H1 (cell line): ENCODE data around the gene ECI1. TPM values are rescaled to one million over a fixed set of nuclear protein-coding genes. Genes with fewer than 3 reads are reported as not detected.

Source experiments
- CTCF ChIA-PET: fragments of 300-600 bp; sonication (Branson Sonifier 250); formaldehyde crosslinking; loops from one replicate; lab custom pipeline; 2021; ENCODE audit not compliant: partially characterized antibody; lab: Charles Lee
- POLR2A ChIA-PET: fragments of 300-600 bp; sonication (Branson Sonifier 250); formaldehyde crosslinking; loops from one replicate; lab custom pipeline; 2021; ENCODE audit warnings: inconsistent platforms; ENCODE audit not compliant: partially characterized antibody; lab: Charles Lee
- DNase-seq, 2 experiments: peaks; one replicate each; pipeline versions ENCODE4 v3.0.0 to v3.0.0-alpha.2; 2010 to 2022; ENCODE audit warnings: low spot score in 2 of 2, low read depth in 1 of 2, mixed read lengths in 1 of 2
- FAIRE-seq: peaks from 2 replicates; lab custom pipeline; 2011; peaks lifted over from hg19 to GRCh38; lab: Jason Lieb, UNC
- H2AFZ ChIP-seq: 2 replicates; pipeline ENCODE4 v1.8.1; 2012; ENCODE audit warnings: low read length, inconsistent platforms
- H2AK5ac ChIP-seq: 2 replicates; pipeline ENCODE4 v1.6.1; 2013; ENCODE audit warnings: low read depth, low read length
- H2BK120ac ChIP-seq: replicated peaks from 2 replicates; pipeline ENCODE3; 2013; ENCODE audit warnings: low read depth, low read length, inconsistent platforms
- H2BK12ac ChIP-seq: 2 replicates; pipeline ENCODE4 v1.6.1; 2013; ENCODE audit warnings: low read depth, low read length
- H2BK15ac ChIP-seq: 2 replicates; pipeline ENCODE4 v1.6.1; 2013; ENCODE audit warnings: low read length
- H2BK20ac ChIP-seq: 2 replicates; pipeline ENCODE4 v1.6.1; 2013; ENCODE audit warnings: low read length
- H2BK5ac ChIP-seq: 2 replicates; pipeline ENCODE4 v1.6.1; 2013; ENCODE audit warnings: low read depth, low read length
- H3K14ac ChIP-seq: 2 replicates; pipeline ENCODE4 v1.6.1; 2013; ENCODE audit warnings: inconsistent platforms; ENCODE audit not compliant: insufficient read length
- H3K18ac ChIP-seq: 2 replicates; pipeline ENCODE4 v1.6.1; 2013; ENCODE audit warnings: low read length; ENCODE audit errors: extremely low read depth
- H3K23ac ChIP-seq: 2 replicates; pipeline ENCODE4 v1.6.1; 2013; ENCODE audit warnings: inconsistent platforms; ENCODE audit not compliant: insufficient read length
- H3K23me2 ChIP-seq: 2 replicates; pipeline ENCODE4 v1.6.1; 2013; ENCODE audit warnings: low read depth, low read length
- H3K27ac ChIP-seq: 2 replicates; pipeline ENCODE4 v1.6.1; 2011; ENCODE audit warnings: low read depth, low read length, inconsistent platforms
- H3K27me3 ChIP-seq, 4 experiments: replicated peaks in 1 of 4; 1 replicate in 1 of 4; 2 replicates in 3 of 4; pipeline versions ENCODE4 v1.6.1 to v1.8.1; 2011 to 2013; ENCODE audit warnings: low read length in 3 of 4, mild to moderate bottlenecking in 3 of 4, inconsistent platforms in 2 of 4, mixed read lengths in 2 of 4, moderate library complexity in 1 of 4; ENCODE audit not compliant: control insufficient read depth in 3 of 4, insufficient read depth in 3 of 4; ENCODE audit errors: extremely low read depth in 1 of 4
- H3K36me3 ChIP-seq, 4 experiments: 2 replicates each; pipeline versions ENCODE4 v1.6.1 to v1.8.1; 2011 to 2013; ENCODE audit warnings: mild to moderate bottlenecking in 4 of 4, low read length in 3 of 4, moderate library complexity in 2 of 4, control low read depth in 1 of 4, inconsistent platforms in 1 of 4; ENCODE audit not compliant: insufficient read depth in 4 of 4, control insufficient read depth in 2 of 4
- H3K4ac ChIP-seq: replicated peaks from 2 replicates; pipeline ENCODE3; 2013; ENCODE audit warnings: low read length, low read depth, mixed read lengths, inconsistent platforms; ENCODE audit not compliant: insufficient read length
- H3K4me1 ChIP-seq, 4 experiments: replicated peaks in 1 of 4; 1 replicate in 1 of 4; 2 replicates in 3 of 4; pipeline versions ENCODE4 v1.6.1 to v1.8.1; 2011 to 2013; ENCODE audit warnings: low read length in 3 of 4, inconsistent platforms in 2 of 4, mixed read lengths in 1 of 4; ENCODE audit not compliant: insufficient read depth in 4 of 4, control insufficient read depth in 3 of 4
- H3K4me2 ChIP-seq, 2 experiments: 2 replicates each; pipeline versions ENCODE4 v1.6.1 to v1.8.1; 2011 to 2013; ENCODE audit warnings: low read depth in 2 of 2, low read length in 2 of 2, control low read depth in 1 of 2, inconsistent platforms in 1 of 2, mild to moderate bottlenecking in 1 of 2; ENCODE audit not compliant: insufficient read depth in 1 of 2
- H3K4me3 ChIP-seq, 4 experiments: fragments of 200-600, 300-600 bp in 1 of 4; sonication (generic), shearing (Covaris generic), sonication (Bioruptor Twin) in 1 of 4; 2 replicates each; pipeline versions ENCODE4 v1.5.1 to v1.8.1; 2011 to 2016; ENCODE audit warnings: low read length in 4 of 4, low read depth in 3 of 4, control low read depth in 2 of 4, inconsistent platforms in 2 of 4, mild to moderate bottlenecking in 2 of 4, mixed read lengths in 1 of 4, moderate library complexity in 1 of 4; ENCODE audit not compliant: insufficient read depth in 2 of 4; ENCODE audit errors: extremely low read depth in 1 of 4
- H3K56ac ChIP-seq: replicated peaks from 2 replicates; pipeline ENCODE3; 2013; ENCODE audit warnings: low read depth, mild to moderate bottlenecking, mixed read lengths, low read length, inconsistent platforms; ENCODE audit not compliant: insufficient read length
- H3K79me1 ChIP-seq: 2 replicates; pipeline ENCODE4 v1.6.1; 2013; ENCODE audit warnings: low read depth, low read length, control low read depth
- H3K79me2 ChIP-seq, 2 experiments: 2 replicates each; pipeline versions ENCODE4 v1.6.1 to v1.8.1; 2012 to 2013; ENCODE audit warnings: low read length in 2 of 2, mild to moderate bottlenecking in 2 of 2, inconsistent platforms in 1 of 2; ENCODE audit not compliant: insufficient read depth in 2 of 2, control insufficient read depth in 1 of 2
- H3K9ac ChIP-seq, 4 experiments: replicated peaks in 1 of 4; 1 replicate in 1 of 4; 2 replicates in 3 of 4; pipeline versions ENCODE4 v1.6.1 to v1.8.1; 2011 to 2013; ENCODE audit warnings: low read depth in 3 of 4, low read length in 3 of 4, control low read depth in 2 of 4, mild to moderate bottlenecking in 2 of 4, moderate library complexity in 2 of 4, inconsistent platforms in 1 of 4; ENCODE audit errors: extremely low read depth in 1 of 4
- H3K9me3 ChIP-seq, 2 experiments: 2 replicates each; pipeline versions ENCODE4 v1.6.1 to v1.8.1; 2012 to 2013; ENCODE audit warnings: mild to moderate bottlenecking in 2 of 2, moderate library complexity in 2 of 2, control low read depth in 1 of 2, inconsistent platforms in 1 of 2, low read depth in 1 of 2, low read length in 1 of 2, mixed read lengths in 1 of 2; ENCODE audit not compliant: insufficient read depth in 2 of 2
- H4K20me1 ChIP-seq, 2 experiments: replicated peaks in 1 of 2; 2 replicates each; pipeline versions ENCODE3 to v1.8.1; 2011 to 2013; ENCODE audit warnings: inconsistent platforms in 2 of 2, low read length in 2 of 2, mild to moderate bottlenecking in 1 of 2; ENCODE audit not compliant: insufficient read depth in 2 of 2, control insufficient read depth in 1 of 2
- H4K5ac ChIP-seq: 2 replicates; pipeline ENCODE4 v1.6.1; 2013; ENCODE audit warnings: low read length, low read depth, mixed read lengths, inconsistent platforms; ENCODE audit not compliant: insufficient read length
- H4K8ac ChIP-seq: 2 replicates; pipeline ENCODE4 v1.8.0; 2013; ENCODE audit warnings: mild to moderate bottlenecking, moderate library complexity, low read length, inconsistent platforms; ENCODE audit not compliant: insufficient read depth; ENCODE audit errors: extremely low read depth
- H4K91ac ChIP-seq: replicated peaks from 2 replicates; pipeline ENCODE3; 2013; ENCODE audit warnings: low read length, mixed read lengths, inconsistent platforms; ENCODE audit not compliant: insufficient read length
- KDM4A ChIP-seq: IDR thresholded peaks from one replicate; pipeline ENCODE4 v1.7.1; 2012; ENCODE audit warnings: low read depth, mild to moderate bottlenecking, moderate library complexity, low read length, inconsistent platforms; ENCODE audit not compliant: severe bottlenecking
- SAP30 ChIP-seq: fragments of 300-600 bp; sonication (generic); IDR thresholded peaks from 2 replicates; pipeline ENCODE4 v1.7.1; 2012; ENCODE audit warnings: low read length, moderate library complexity, mild to moderate bottlenecking, inconsistent platforms; ENCODE audit not compliant: insufficient read depth, insufficient replicate concordance
- WGBS, 2 experiments: shearing (Covaris generic) in 1 of 2; methylation state at CpG; one replicate each; pipeline versions ENCODE4 v1.1.6 to v1.1.7; 2013 to 2015; ENCODE audit warnings: low lambda C conversion rate in 2 of 2, mixed read lengths in 2 of 2, inconsistent platforms in 1 of 2, low coverage in 1 of 2, missing lambda C conversion rate in 1 of 2; ENCODE audit not compliant: insufficient replicate concordance in 2 of 2, insufficient coverage in 1 of 2, insufficient read length in 1 of 2; ENCODE audit errors: extremely low coverage in 1 of 2, missing lambda C conversion rate in 1 of 2; 5-methylcytosine and 5-hydroxymethylcytosine counted together
- polyA plus RNA-seq, 7 experiments: library from polyadenylated mRNA; depleted of rRNA in 3 of 7; stranded (reverse) in 5 of 7; unstranded in 2 of 7; fragments of >200 nt in 5 of 7; fragments of 200-250 nt in 2 of 7; gene quantifications; 1 replicate in 5 of 7; 2 replicates in 1 of 7; 4 replicates in 1 of 7; pipeline versions ENCODE4 v1.2.1 to v1.2.3, GENCODE V29; 2011 to 2013; ENCODE audit warnings: missing spikeins in 2 of 7, mixed read lengths in 2 of 7
- total RNA-seq: library from RNA; stranded (reverse); fragmentation: NEBNext Ultra II Directional; extraction: Animal tissue kit (Norgen Biotek cat#: 25700); gene quantifications from 2 replicates; pipeline ENCODE4 v1.2.1, GENCODE V29; 2021

Gene ECI1
- total and polyA plus RNA-seq, 2 of the 8 experiments (the other 6 are each of a cell fraction or from before 2014, with no cell fraction given), result 79.5 to 151 TPM

DNA sequence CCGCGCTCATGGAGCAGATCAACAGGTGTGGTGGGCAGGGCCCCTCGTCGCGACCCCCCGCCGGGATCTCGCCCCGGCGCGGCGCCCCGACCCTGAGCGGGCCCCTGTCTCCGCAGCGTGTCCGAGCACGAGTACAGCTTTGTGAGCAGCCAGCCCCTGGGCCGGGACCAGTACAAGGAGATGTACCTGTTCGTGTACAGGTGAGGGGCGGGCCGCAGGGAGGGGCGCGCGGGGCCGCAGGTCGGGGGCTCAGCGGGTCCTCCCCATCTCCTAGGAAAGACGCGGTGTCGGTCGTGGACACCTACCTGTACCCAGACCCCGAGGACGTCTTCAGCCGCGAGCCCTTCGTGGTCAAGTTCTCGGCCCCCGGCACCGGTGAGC lies 14.3 kb downstream of the ECI1 start:
- peaks cover 4 to 20% (median 16%) of the 10 kb centered on the region in 4 experiments; a peak in 6 of 7 replicates for H3K27me3 ChIP-seq
- no peaks in the 10 kb centered on the region for H3K79me2 ChIP-seq
- peak in 1 of 2 experiments; percentile 64 for DNase-seq
- H4K8ac ChIP-seq, result peak overlapping the region; percentile 68; the same call in 1 of the 2 replicates
- H3K14ac ChIP-seq, result no peak overlapping the region
- H3K9ac ChIP-seq, result no peak overlapping the region
- no peak overlapping the region for H4K91ac ChIP-seq
- POLR2A ChIA-PET, result interaction anchor here (0.5 to 8.6 kb wide), 20 partner anchors 8 to 267 kb away, joined by 3 to 181 read pairs (median 5); partner anchors contain the start of genes BRICD5, E4F1, ECI1 and PGP
- H2AFZ ChIP-seq, result no peak overlapping the region
- no peak overlapping the region for H4K5ac ChIP-seq
- no peak overlapping the region for H3K27ac ChIP-seq
- H3K23me2 ChIP-seq, result peaks cover 16% of the 10 kb centered on the region; the same call in 1 of the 2 replicates
- peaks cover 0 to 19% (median 10%) of the 10 kb centered on the region in 4 experiments; a peak in 5 of 7 replicates for H3K4me1 ChIP-seq
- H3K9me3 ChIP-seq, result no peaks in the 10 kb centered on the region
- no peak for FAIRE-seq
- H3K56ac ChIP-seq, result no peak overlapping the region
- H3K18ac ChIP-seq, result no peak overlapping the region
- H2BK5ac ChIP-seq, result no peak overlapping the region
- H2BK20ac ChIP-seq, result no peak overlapping the region
- peak overlapping the region; percentile 78 to 82 for H3K4me2 ChIP-seq
- no peaks in the 10 kb centered on the region for H3K79me1 ChIP-seq
- 7% methylated on average over 20 of the region's 40 CpGs; no CpG with 5 or more reads in 1 of the 2 experiments for WGBS, 2 experiments
- CTCF ChIA-PET, result interaction anchor here (1.5 kb wide), 1 partner anchor 11 kb away, joined by 5 read pairs; no protein-coding TSS in a partner anchor
- H3K23ac ChIP-seq, result no peak overlapping the region
- peaks cover 0 to 12% of the 10 kb centered on the region in 2 experiments for H4K20me1 ChIP-seq
- H2BK15ac ChIP-seq, result no peak overlapping the region
- H3K4ac ChIP-seq, result no peak overlapping the region
- peaks cover 2 to 33% (median 5%) of the 10 kb centered on the region in 4 experiments; a peak in 4 of 8 replicates for H3K36me3 ChIP-seq
- H3K4me3 ChIP-seq, result peak overlapping the region; percentile 19 to 63 (median 37); a peak in 7 of 8 replicates
- TF ChIP-seq KDM4A, result peak; percentile 24
- no peak for TF ChIP-seq SAP30
- no peak overlapping the region for H2AK5ac ChIP-seq
- no peak overlapping the region for H2BK12ac ChIP-seq
- no peak overlapping the region for H2BK120ac ChIP-seq
